Measurements from ENCODE around the gene GALP.
"Not testable (repeated sequence)": the region's sequence is repeated elsewhere in the genome, so short reads cannot be mapped to it uniquely, and the experiment has no call there.

GRCh38 chr19:56176310-56176709 lies 502 bp downstream of the GALP start:
- not testable (repeated sequence) for TF ChIP-seq CTCF (IDR thresholded peaks at IDR 0.05; ENCODE audit: insufficient read depth, low read length, poor library complexity, severe bottlenecking); EZH2phosphoT487 (conservative IDR thresholded peaks at IDR 0.05; ENCODE audit: low read length)

All from SU-DHL-6 (cell line).